Activated B cell treated with CpG ODN at 0.5 μM for 24 hours (primary cell): ENCODE data around the gene SIGLEC11. TPM values are rescaled to one million over a fixed set of nuclear protein-coding genes. Genes with fewer than 3 reads are reported as not detected.
"Not testable (repeated sequence)": the region's sequence is repeated elsewhere in the genome, so short reads cannot be mapped to it uniquely, and the experiment has no call there.

Source experiments
- ATAC-seq: fragments of 200-7000 bp; cut with Tn5 transposase; one replicate; pipeline ENCODE4 v1.10.0; 2021; ENCODE audit warnings: low read depth, mild to moderate bottlenecking, moderate library complexity
- CTCF ChIA-PET: fragments of 350-600 bp; sonication (Branson Sonifier 250); formaldehyde crosslinking; loops from one replicate; lab custom pipeline; 2021; ENCODE audit warnings: antibody characterized with exemption; lab: Charles Lee
- POLR2A ChIA-PET: fragments of 350-600 bp; sonication (Branson Sonifier 250); formaldehyde crosslinking; loops from one replicate; lab custom pipeline; 2021; ENCODE audit warnings: antibody characterized with exemption; lab: Charles Lee
- DNase-seq: peaks from one replicate; pipeline ENCODE4 v3.0.0; 2022
- H3K27ac Mint-ChIP-seq: one replicate; pipeline ENCODE4 v1.8.0; 2020; ENCODE audit warnings: mixed read lengths
- H3K27me3 Mint-ChIP-seq: one replicate; pipeline ENCODE4 v1.8.0; 2021; ENCODE audit warnings: mixed read lengths
- H3K36me3 Mint-ChIP-seq: one replicate; pipeline ENCODE4 v1.8.0; 2021; ENCODE audit warnings: low read depth, mixed read lengths
- H3K4me1 Mint-ChIP-seq: one replicate; pipeline ENCODE4 v1.8.0; 2021; ENCODE audit warnings: mixed read lengths
- H3K4me3 Mint-ChIP-seq: one replicate; pipeline ENCODE4 v1.8.0; 2020; ENCODE audit warnings: mild to moderate bottlenecking, mixed read lengths
- H3K9me3 Mint-ChIP-seq: one replicate; pipeline ENCODE4 v1.8.0; 2020; ENCODE audit warnings: mixed read lengths
- CTCF ChIP-seq: fragments of 200-600 bp; IDR thresholded peaks from one replicate; pipeline ENCODE4 v1.8.0; 2022; ENCODE audit warnings: antibody characterized with exemption, mild to moderate bottlenecking
- intact Hi-C: fragments of 100-400 bp; cut with micrococcal nuclease; formaldehyde crosslinking; loops from one replicate; pipeline ENCODE4 v1.15.1; 2024
- total RNA-seq: library from RNA; stranded (reverse); gene quantifications from 2 replicates; pipeline ENCODE4 v1.2.3, GENCODE V29; 2022

SIGLEC11 gene
- total RNA-seq, 1 donor from 2014 or later = not detected

GRCh38 chr19:49968279-49968922, 7.4 kb upstream of the SIGLEC11 start:
- Mint-ChIP-seq H3K9me3 (no peaks in the 10 kb centered on the region), H3K36me3 (peaks cover 1% of the 10 kb centered on the region), H3K4me1 (peaks cover 4% of the 10 kb centered on the region), H3K27me3 (peaks cover 9% of the 10 kb centered on the region), H3K4me3 (no peak overlapping the region), H3K27ac (no peak overlapping the region)
- CTCF ChIA-PET = no interaction called here
- POLR2A ChIA-PET = interaction anchor here (0.7 kb wide), 1 partner anchor 116 kb away, joined by 4 read pairs; no protein-coding TSS in a partner anchor
- no peak for TF ChIP-seq CTCF
- no peak for ATAC-seq
- intact Hi-C loops = no loop called here
- no peak for DNase-seq

GRCh38 chr19:49959892-49960291, 1.1 kb downstream of the SIGLEC11 start:
- H3K9me3 Mint-ChIP-seq, POLR2A ChIA-PET, H3K27ac Mint-ChIP-seq, intact Hi-C loops, H3K4me3 Mint-ChIP-seq, H3K27me3 Mint-ChIP-seq, DNase-seq, ATAC-seq, CTCF ChIA-PET, H3K36me3 Mint-ChIP-seq, H3K4me1 Mint-ChIP-seq: not testable (repeated sequence)

- peaks cover 12% of the 10 kb centered on the region for H3K27me3 Mint-ChIP-seq
- POLR2A ChIA-PET, H3K36me3 Mint-ChIP-seq, H3K4me1 Mint-ChIP-seq, H3K9me3 Mint-ChIP-seq, intact Hi-C loops, ATAC-seq, CTCF ChIA-PET, H3K4me3 Mint-ChIP-seq, DNase-seq, H3K27ac Mint-ChIP-seq: not testable (repeated sequence)
These were observed 2.4 kb downstream of the SIGLEC11 start for GRCh38 chr19:49958596-49958995.

GRCh38 chr19:49958144-49958543, 2.8 kb downstream of the SIGLEC11 start:
- H3K9me3 Mint-ChIP-seq, POLR2A ChIA-PET, H3K36me3 Mint-ChIP-seq, H3K27ac Mint-ChIP-seq, CTCF ChIA-PET, intact Hi-C loops, H3K4me3 Mint-ChIP-seq, ATAC-seq, DNase-seq: not testable (repeated sequence)
- peaks cover 16% of the 10 kb centered on the region for H3K27me3 Mint-ChIP-seq
- H3K4me1 Mint-ChIP-seq = peaks cover 12% of the 10 kb centered on the region

GRCh38 chr19:49957262-49957915, 3.6 kb downstream of the SIGLEC11 start:
- CTCF ChIA-PET = no interaction called here
- DNase-seq (no peak), ATAC-seq (no peak)
- POLR2A ChIA-PET = no interaction called here
- intact Hi-C loops = no loop called here
- H3K4me1 Mint-ChIP-seq = peaks cover 16% of the 10 kb centered on the region
- no peaks in the 10 kb centered on the region for H3K36me3 Mint-ChIP-seq
- peaks cover 18% of the 10 kb centered on the region for H3K27me3 Mint-ChIP-seq
- H3K4me3 Mint-ChIP-seq = no peak overlapping the region
- TF ChIP-seq CTCF = no peak
- H3K27ac Mint-ChIP-seq = no peak overlapping the region
- peaks cover 2% of the 10 kb centered on the region for H3K9me3 Mint-ChIP-seq

GRCh38 chr19:49956115-49956495, 4.9 kb downstream of the SIGLEC11 start:
- peaks cover 21% of the 10 kb centered on the region for H3K27me3 Mint-ChIP-seq
- H3K27ac Mint-ChIP-seq = no peak overlapping the region
- intact Hi-C loops = no loop called here
- ChIA-PET POLR2A (no interaction called here), CTCF (interaction anchor here (0.8 kb wide), 1 partner anchor 101 kb away, joined by 3 read pairs; no protein-coding TSS in a partner anchor)
- peaks cover 18% of the 10 kb centered on the region for H3K4me1 Mint-ChIP-seq
- H3K4me3 Mint-ChIP-seq = no peak overlapping the region
- ATAC-seq = no peak
- DNase-seq = no peak
- no peak for TF ChIP-seq CTCF
- no peaks in the 10 kb centered on the region for H3K9me3 Mint-ChIP-seq
- no peaks in the 10 kb centered on the region for H3K36me3 Mint-ChIP-seq
